MM.1S (cell line): ENCODE results near the gene RASSF4.

Source experiments
- EZH2 ChIP-seq: fragments of 300-600 bp; sonication (generic); optimal IDR thresholded peaks from 2 replicates; pipeline ENCODE3; 2017; ENCODE audit warnings: low read depth, mild to moderate bottlenecking, antibody characterized with exemption, low read length, mixed read lengths
- TF ChIP-seq, protein P1 (sequence below): fragments of 300-600 bp; sonication (generic); IDR thresholded peaks from 2 replicates; pipeline ENCODE4 v1.5.1; 2016; ENCODE audit warnings: antibody characterized with exemption, low read length, mixed read lengths

- TF ChIP-seq, protein P1, sequence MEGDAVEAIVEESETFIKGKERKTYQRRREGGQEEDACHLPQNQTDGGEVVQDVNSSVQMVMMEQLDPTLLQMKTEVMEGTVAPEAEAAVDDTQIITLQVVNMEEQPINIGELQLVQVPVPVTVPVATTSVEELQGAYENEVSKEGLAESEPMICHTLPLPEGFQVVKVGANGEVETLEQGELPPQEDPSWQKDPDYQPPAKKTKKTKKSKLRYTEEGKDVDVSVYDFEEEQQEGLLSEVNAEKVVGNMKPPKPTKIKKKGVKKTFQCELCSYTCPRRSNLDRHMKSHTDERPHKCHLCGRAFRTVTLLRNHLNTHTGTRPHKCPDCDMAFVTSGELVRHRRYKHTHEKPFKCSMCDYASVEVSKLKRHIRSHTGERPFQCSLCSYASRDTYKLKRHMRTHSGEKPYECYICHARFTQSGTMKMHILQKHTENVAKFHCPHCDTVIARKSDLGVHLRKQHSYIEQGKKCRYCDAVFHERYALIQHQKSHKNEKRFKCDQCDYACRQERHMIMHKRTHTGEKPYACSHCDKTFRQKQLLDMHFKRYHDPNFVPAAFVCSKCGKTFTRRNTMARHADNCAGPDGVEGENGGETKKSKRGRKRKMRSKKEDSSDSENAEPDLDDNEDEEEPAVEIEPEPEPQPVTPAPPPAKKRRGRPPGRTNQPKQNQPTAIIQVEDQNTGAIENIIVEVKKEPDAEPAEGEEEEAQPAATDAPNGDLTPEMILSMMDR: no peak
- TF ChIP-seq EZH2: no peak
Measured at GRCh38 chr10:45006276-45007030, 46.9 kb downstream of the RASSF4 start.
